T47D (cell line): Measurements from ENCODE around the gene CORO7.

ENCODE experiments used
- DNase-seq, 2 experiments: peaks; one replicate each; pipeline versions ENCODE4 v3.0.0 to v3.0.0-alpha.2; 2011 to 2012; ENCODE audit warnings: low read depth in 1 of 2, low spot score in 1 of 2
- JUND ChIP-seq: IDR thresholded peaks from 2 replicates; pipeline ENCODE4 v1.6.1; 2012; ENCODE audit warnings: low read depth
- in situ Hi-C: cut with HindIII; loops from 2 replicates; pipeline ENCODE4 v1.10.0; 2016; ENCODE audit warnings: low sequenced_read_pairs, low pct_unique_long_range_greater_than_20kb

CORO7 gene

GRCh38 chr16:4376126-4376892 is 40.1 kb downstream of the CORO7 start:
- in situ Hi-C loops = no loop called here
- no peak for TF ChIP-seq JUND
- DNase-seq = peak in 1 of 2 experiments; percentile 55

- TF ChIP-seq JUND = no peak
- DNase-seq = no peak
- in situ Hi-C loops = no loop called here
These were observed 40.7 kb downstream of the CORO7 start for GRCh38 chr16:4375717-4376116.

DNA sequence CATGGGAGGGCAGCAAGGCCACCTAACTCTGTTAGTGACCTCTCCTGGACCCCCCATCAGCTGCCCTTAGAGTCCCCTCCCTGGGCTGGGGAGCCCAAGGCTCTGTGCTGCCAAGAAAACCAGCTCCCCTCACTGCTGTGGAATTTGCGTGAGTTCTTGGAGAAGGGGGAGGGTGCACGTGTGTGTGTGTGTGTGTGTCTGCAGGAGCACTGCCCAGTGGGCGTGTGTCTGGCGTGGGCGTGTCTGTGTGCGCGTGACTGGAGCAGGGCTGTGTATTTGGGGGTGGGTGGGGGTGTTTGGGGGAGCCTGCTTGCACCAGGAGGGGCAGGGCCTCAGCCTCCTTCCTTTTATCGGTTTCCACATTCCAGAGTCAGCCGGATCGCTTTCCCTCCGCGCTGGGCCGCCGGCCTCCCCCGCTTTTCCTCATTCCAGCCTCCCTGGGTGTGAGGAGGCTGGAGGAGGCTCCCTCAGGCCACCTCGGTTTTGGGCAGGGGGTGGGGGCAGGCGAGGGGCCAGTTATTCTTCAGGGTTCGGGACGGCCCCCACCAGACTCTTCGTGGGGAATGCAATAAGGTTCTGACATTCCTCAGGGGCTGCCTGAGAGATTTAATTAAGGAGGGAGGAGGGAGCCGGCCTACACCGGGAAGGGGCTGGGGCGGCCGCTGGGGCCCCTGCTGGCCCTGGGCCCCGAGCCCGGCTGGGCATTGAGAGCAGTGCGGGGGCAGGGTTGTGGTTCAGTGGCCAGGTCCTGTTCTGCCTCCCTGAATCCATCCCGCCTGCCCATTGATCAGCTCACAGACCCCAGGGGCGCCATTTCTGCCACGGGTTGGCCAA is 42.3 kb downstream of the CORO7 start:
- no peak for TF ChIP-seq JUND
- peak; percentile 62 to 79 for DNase-seq
- in situ Hi-C loops = no loop called here

GRCh38 chr16:4373356-4373908 is 43.0 kb downstream of the CORO7 start:
- in situ Hi-C loops = no loop called here
- no peak for TF ChIP-seq JUND
- no peak for DNase-seq

DNA sequence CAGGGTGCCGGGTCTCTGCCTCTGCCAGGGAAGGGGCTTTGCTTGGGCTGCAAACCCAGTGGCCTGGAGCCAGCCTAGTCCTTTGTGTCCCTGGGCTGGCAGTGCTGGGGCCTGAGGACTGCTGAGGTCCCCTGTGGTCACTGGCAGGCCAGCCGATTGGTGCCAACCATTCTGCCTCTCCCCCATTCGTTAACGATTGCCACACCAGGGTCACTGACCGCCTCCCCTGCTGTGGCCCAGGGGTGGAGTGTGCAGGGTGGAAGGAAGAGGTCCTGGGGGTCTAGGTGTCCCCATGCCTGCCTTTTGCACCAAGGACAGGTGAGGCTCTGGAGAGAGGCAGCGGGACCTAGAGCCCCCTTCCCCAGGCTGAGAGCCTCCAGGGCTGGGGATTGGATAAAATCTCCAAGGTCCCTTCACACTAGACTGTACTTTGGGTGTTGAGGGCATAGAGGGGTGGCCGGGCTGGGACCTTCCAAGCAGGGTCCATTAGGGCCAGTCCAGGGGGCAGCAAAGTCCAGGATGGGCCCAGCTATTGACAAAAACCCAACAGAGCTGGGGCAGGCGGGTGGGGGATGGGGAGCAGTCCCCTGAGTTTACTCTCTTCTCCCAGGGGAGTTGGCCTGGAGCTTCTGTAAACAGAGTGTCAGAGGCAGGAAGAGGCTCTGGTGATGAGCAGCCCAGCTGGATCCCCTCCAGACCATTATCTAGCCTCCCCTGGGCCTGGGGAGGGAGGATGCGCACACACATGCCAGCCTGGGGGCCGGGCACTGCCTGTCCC is 43.6 kb downstream of the CORO7 start:
- no peak for TF ChIP-seq JUND
- no peak for DNase-seq
- in situ Hi-C loops = no loop called here

DNA sequence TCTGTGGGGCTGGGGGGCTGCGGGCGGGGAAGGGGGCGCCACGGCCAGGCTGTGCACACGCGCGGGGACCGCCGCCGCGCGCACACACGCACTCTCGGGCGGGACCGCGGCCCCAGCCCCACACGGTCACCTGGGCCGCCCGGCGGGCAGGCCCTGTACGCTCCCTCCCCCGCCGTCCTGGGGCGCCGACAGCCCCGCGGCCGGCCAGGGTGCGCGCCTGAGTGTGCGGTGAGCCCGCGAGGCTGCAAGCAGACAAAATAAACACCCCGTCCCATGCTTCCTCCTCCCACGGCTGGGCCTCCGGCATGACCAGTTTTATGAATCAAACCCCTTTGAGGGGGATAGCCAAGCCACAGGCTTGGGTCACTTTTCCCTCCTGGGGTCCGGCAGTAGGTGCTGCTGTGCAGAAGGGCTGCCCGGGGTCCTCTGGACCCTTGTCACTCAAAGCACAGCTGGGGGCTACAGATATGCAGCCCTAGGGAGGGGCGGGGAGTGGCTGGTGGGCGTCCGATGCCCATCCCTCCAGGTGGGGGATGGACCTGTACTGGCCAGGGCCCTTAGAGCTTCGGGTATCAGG is 44.3 kb downstream of the CORO7 start:
- peak in 1 of 2 experiments; percentile 44 for DNase-seq
- no peak for TF ChIP-seq JUND
- in situ Hi-C loops = no loop called here

DNA sequence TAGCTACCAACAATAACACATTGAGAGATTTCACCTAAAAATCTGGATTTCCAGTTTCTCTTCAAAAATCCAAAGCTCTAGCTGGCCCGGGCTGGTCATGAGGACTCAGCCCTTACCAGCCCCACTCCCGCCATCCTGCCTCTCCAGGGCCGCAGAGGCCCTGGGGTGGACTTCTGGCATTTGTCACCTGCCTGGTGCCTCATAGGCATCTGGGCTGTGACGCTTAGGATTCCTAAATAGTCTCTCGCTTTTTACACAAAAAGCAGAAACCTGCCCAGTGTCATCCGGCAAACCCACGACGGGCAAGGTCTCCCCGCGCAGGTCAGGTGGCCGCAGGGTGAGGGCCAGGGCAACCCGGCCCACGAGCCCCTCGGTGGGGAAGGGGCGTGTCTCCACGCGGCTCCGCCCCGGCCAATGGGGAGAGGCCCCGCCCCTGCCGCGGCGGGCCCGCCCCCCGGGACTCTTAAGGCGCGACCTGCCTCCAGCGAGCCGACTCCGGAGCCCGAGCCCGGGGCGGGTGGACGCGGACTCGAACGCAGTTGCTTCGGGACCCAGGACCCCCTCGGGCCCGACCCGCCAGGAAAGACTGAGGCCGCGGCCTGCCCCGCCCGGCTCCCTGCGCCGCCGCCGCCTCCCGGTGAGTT is 44.9 kb downstream of the CORO7 start, which contains the start of gene VASN:
Gene VASN, plus strand, starts transcription at position 492 of the 644 bp plus-strand sequence. CDS start 9,030 bp downstream, outside the sequence.
- TF ChIP-seq JUND = no peak
- in situ Hi-C loops = no loop called here
- peak; percentile 84 to 91 for DNase-seq

DNA sequence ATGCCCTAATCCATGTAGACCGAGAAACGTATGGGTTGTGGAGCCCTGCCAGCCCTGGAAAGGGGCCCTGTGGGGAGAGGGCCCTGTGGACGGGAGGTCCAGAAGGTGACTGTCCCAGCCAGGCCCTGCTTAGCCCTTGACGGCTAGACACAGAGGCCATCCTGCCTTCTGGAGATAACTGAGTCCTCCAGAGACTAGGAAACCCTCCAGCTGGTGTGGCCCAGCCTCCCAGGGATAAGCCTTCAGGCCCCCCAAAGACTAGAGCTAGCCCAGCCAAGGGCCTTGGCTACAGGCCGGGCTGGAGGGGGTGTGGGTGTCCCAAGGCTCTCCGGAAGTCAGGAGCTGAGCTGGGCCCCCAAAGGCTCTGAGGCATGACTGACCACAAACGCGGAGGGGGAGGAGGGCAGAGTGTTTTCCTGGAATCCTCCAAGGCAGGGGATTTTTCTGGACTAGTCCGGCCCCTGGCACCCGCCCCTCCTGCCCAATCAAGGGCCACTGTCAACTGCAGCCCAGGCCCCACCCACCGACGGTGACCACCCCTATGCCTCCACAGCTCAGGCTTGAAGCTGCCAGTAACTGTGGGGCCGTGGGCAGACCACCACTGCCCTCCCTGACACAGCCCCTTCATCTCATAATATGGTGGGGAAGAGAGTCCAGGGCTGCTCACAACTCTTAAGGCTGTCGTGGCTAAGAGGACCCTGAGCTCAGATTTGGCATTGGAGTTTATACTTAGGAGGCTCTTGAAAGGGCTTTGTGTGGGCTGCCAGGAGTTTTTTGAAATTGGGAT is 45.6 kb downstream of the CORO7 start:
- TF ChIP-seq JUND = no peak
- no peak for DNase-seq
- in situ Hi-C loops = no loop called here

DNA sequence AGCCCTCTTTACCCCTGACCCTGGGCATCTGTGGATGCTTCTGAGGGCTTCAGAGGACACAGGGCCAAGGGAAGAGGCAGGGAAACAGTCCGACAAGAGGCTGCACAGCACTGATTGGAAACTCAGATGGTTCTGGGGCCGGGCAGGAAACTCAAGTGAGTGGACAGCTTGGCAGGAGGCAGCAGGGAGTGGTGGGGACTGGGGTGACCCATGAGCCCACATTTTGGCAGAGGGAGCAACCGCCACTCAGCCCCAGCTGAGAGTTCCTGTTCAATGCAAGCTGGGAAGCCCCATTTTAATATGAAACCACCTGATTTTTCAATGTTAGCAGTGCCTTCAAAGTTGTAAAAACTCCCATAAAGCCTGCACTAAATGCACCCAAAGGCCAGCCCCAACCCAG is 46.2 kb downstream of the CORO7 start:
- no peak for TF ChIP-seq JUND
- in situ Hi-C loops = no loop called here
- no peak for DNase-seq

DNA sequence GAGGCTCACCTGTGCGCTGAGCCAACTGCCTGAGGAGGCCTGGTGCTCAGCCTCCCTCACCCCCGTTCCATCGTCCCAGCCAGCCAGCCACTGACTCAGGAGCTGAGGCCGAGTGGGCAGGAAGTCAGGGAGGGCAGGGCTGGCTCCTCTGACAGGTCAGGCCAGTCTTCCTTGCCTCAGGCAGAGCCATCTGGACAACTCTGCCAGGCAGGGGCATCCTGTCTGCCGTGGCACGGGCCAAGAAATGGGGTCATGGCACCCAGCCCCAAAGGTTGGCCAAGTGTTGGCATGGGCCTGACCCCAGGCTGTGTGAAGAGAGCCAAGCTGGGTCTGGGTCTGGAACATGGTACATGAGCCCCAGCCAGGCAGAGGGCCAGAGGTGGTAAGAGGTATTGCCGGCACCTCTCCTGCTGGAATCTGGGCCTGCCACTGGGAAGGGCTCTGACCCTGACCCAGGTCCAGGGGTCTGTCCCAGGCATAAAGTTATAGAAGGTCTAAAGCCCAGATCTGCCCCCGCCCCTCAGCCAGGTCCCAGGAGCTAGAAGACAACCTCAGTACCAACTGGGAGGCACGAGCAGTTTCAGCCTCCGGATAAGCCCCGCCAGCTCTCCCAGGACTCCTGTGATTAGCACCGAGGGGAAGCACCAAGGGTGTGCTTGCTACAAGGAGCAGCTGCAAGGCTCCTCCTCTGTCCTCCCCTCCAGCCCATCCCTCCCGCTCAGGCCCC is 47.2 kb downstream of the CORO7 start:
- TF ChIP-seq JUND = no peak
- DNase-seq = peak; percentile 79 to 94
- in situ Hi-C loops = no loop called here
